Neural cell (in vitro differentiated cells): ENCODE measurements around the gene POLR2L. TPM values are rescaled to one million over a fixed set of nuclear protein-coding genes. Genes with fewer than 3 reads are reported as not detected.

Experiments used
- H2AFZ ChIP-seq: fragments of 200-600, 300-800 bp; sonication (generic), shearing (Covaris generic); 2 replicates; pipeline ENCODE4 v1.6.0; 2014; ENCODE audit warnings: low read depth, mild to moderate bottlenecking, antibody characterized with exemption, low read length, moderate library complexity
- H3F3A ChIP-seq: fragments of 200-600 bp; shearing (Covaris generic); 2 replicates; pipeline ENCODE4 v1.6.1; 2016; ENCODE audit warnings: mild to moderate bottlenecking, moderate library complexity, mixed read lengths, antibody characterized with exemption, low read length; ENCODE audit not compliant: insufficient read depth, poor library complexity, severe bottlenecking
- H3K27ac ChIP-seq: fragments of 200-600, 300-800 bp; sonication (generic), shearing (Covaris generic); 2 replicates; pipeline ENCODE4 v1.5.1; 2014; ENCODE audit warnings: mild to moderate bottlenecking, low read length, moderate library complexity
- H3K27me3 ChIP-seq: fragments of 300-800, 200-600 bp; sonication (generic), shearing (Covaris generic); 2 replicates; pipeline ENCODE4 v1.6.0; 2014; ENCODE audit warnings: mild to moderate bottlenecking, low read depth, low read length, moderate library complexity; ENCODE audit not compliant: insufficient read depth
- H3K36me3 ChIP-seq: fragments of 300-800, 200-600 bp; sonication (generic), shearing (Covaris generic); 2 replicates; pipeline ENCODE4 v1.5.1; 2014; ENCODE audit warnings: mild to moderate bottlenecking, antibody characterized with exemption, low read length, moderate library complexity; ENCODE audit not compliant: insufficient read depth
- H3K4me2 ChIP-seq: fragments of 300-800, 200-600 bp; sonication (generic), shearing (Covaris generic); 2 replicates; pipeline ENCODE4 v1.6.0; 2014; ENCODE audit warnings: mild to moderate bottlenecking, low read length
- H3K4me3 ChIP-seq: fragments of 300-800, 200-600 bp; sonication (generic), shearing (Covaris generic); 2 replicates; pipeline ENCODE4 v1.5.1; 2014; ENCODE audit warnings: mild to moderate bottlenecking, low read length, moderate library complexity
- H3K79me2 ChIP-seq: fragments of 200-600 bp; shearing (Covaris generic); replicated peaks from 2 replicates; pipeline ENCODE4 v1.6.0; 2014; ENCODE audit warnings: mild to moderate bottlenecking, low read length, moderate library complexity; ENCODE audit not compliant: insufficient read depth
- H3K9ac ChIP-seq: fragments of 300-800, 200-600 bp; sonication (generic), shearing (Covaris generic); 2 replicates; pipeline ENCODE4 v1.6.1; 2016; ENCODE audit warnings: mild to moderate bottlenecking, low read length, mixed read lengths
- H3K9me2 ChIP-seq: fragments of 200-600 bp; shearing (Covaris generic); 2 replicates; pipeline ENCODE4 v1.6.1; 2016; ENCODE audit warnings: mild to moderate bottlenecking, low read length, mixed read lengths; ENCODE audit not compliant: insufficient read depth
- H3K9me3 ChIP-seq: fragments of 200-600, 300-800 bp; sonication (generic), shearing (Covaris generic); 2 replicates; pipeline ENCODE4 v1.6.1; 2016; ENCODE audit warnings: mild to moderate bottlenecking, mixed run types, low read length, moderate library complexity, mixed read lengths
- H4K20me1 ChIP-seq: fragments of 200-600 bp; shearing (Covaris generic); 2 replicates; pipeline ENCODE4 v1.6.1; 2016; ENCODE audit warnings: mild to moderate bottlenecking, mixed run types; ENCODE audit not compliant: insufficient read depth
- EP300 ChIP-seq: fragments of 450-650 bp; conservative IDR thresholded peaks from 2 replicates; pipeline ENCODE4 v1.6.1; 2014; ENCODE audit warnings: antibody characterized with exemption, mild to moderate bottlenecking, moderate library complexity; ENCODE audit not compliant: poor library complexity, severe bottlenecking
- EZH2 ChIP-seq: fragments of 200-600, 300-800 bp; shearing (Covaris generic), sonication (generic); IDR thresholded peaks from 2 replicates; pipeline ENCODE4 v1.6.1; 2014; ENCODE audit warnings: antibody characterized with exemption, low read length, borderline replicate concordance, mild to moderate bottlenecking; ENCODE audit not compliant: insufficient read depth, poor library complexity, severe bottlenecking
- MXI1 ChIP-seq: fragments of 450-650 bp; conservative IDR thresholded peaks from 2 replicates; pipeline ENCODE4 v1.6.1; 2014; ENCODE audit warnings: antibody characterized with exemption, mild to moderate bottlenecking; ENCODE audit not compliant: poor library complexity, severe bottlenecking
- POLR2AphosphoS5 ChIP-seq: IDR thresholded peaks from 2 replicates; pipeline ENCODE4 v1.6.1; 2012
- RAD21 ChIP-seq: fragments of 450-650 bp; conservative IDR thresholded peaks from 2 replicates; pipeline ENCODE4 v1.6.1; 2014; ENCODE audit warnings: antibody characterized with exemption, mild to moderate bottlenecking, moderate library complexity
- SMC3 ChIP-seq: fragments of 450-650 bp; conservative IDR thresholded peaks from 2 replicates; pipeline ENCODE4 v1.6.1; 2014; ENCODE audit warnings: antibody characterized with exemption, mild to moderate bottlenecking, moderate library complexity; ENCODE audit not compliant: poor library complexity
- TAF1 ChIP-seq: IDR thresholded peaks from 2 replicates; pipeline ENCODE4 v1.6.1; 2012; ENCODE audit warnings: low read depth
- polyA plus RNA-seq: library from polyadenylated mRNA; depleted of rRNA; stranded (reverse); fragments of >200 nt; gene quantifications from 2 replicates; pipeline ENCODE4 v1.2.3, GENCODE V29; 2014
- TF ChIP-seq, protein P1 (sequence below): IDR thresholded peaks from 2 replicates; pipeline ENCODE4 v1.6.1; 2012; ENCODE audit warnings: borderline replicate concordance
- TF ChIP-seq, protein P2 (sequence below): fragments of 450-650 bp; IDR thresholded peaks from 2 replicates; pipeline ENCODE4 v1.5.1; 2014; ENCODE audit warnings: antibody characterized with exemption, mild to moderate bottlenecking, moderate library complexity; ENCODE audit not compliant: poor library complexity, severe bottlenecking

The POLR2L gene
- polyA plus RNA-seq, 1 donor from 2014 or later: 62.3 TPM

DNA sequence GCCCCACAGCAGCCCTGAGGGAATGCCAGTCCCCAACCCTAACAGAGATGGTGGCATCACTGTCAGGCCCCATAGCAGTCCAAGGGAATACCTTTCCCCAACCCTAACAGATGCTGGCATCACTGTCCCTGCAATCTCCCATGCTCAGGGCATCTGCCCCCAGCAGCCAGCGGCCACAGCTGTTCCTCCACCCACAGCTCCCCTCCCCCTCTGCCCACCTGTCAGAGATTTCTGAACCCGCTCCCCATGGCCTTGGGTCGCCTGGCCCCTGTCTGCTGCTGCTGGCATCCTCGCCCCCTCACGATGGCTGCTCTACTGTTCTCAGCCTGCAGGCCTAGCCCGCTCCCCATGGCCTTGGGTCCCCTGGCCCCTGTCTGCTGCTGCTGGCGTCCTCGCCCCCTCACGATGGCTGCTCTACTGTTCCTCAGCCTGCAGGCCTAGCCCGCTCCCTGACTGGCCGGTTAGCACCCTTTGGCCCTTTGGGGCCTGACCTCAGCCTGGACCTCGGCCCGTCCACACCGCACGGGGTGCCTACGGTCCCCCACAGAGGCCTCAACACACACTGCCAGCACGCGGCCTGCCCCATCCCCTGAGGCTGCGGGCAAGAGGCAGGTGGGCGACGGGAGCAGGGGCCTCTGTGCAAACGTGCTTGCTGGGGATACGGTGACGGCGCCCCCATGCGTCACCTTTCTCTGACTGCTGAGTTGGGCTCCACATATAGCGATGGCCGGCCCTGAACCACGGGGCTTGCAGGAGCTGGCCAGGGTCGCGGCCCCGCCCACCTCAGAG is 47.6 kb upstream of the POLR2L start:
- peak overlapping the region; percentile 78 for H3K4me2 ChIP-seq

DNA sequence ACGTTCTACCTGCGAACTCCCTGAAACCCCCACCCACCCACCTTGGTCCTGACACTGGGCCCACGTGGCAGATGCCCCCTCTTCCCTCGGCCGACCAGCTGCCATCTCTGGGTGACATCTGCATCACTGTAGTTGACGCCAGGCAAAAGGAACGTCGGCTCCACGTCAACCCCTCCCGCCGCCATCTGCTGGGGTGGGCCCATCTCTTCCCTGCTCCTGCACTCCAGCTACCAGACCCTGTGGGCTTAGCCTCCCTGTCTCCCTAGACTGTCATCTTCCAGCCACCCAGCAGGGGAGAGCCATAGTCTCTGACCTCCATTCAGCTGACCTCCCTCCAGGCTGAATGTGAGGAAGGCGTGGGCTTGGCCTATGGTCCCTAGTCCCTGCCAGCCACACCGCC is 46.9 kb upstream of the POLR2L start:
- Histone ChIP-seq H3K4me3 (no peak overlapping the region), H3K79me2 (no peaks in the 10 kb centered on the region), H3K4me2 (no peak overlapping the region), H3K27ac (peak overlapping the region; percentile 99), H3K9me3 (no peaks in the 10 kb centered on the region), H2AFZ (no peak overlapping the region), H4K20me1 (no peaks in the 10 kb centered on the region), H3K36me3 (no peaks in the 10 kb centered on the region), H3F3A (no peaks in the 10 kb centered on the region), H3K9me2 (no peaks in the 10 kb centered on the region), H3K9ac (peak overlapping the region; percentile 79), H3K27me3 (no peaks in the 10 kb centered on the region)
- TF ChIP-seq RAD21 (no peak), SMC3 (no peak), MXI1 (no peak), POLR2AphosphoS5 (no peak), EZH2 (no peak), EP300 (no peak), TAF1 (no peak)
- TF ChIP-seq, protein P1, sequence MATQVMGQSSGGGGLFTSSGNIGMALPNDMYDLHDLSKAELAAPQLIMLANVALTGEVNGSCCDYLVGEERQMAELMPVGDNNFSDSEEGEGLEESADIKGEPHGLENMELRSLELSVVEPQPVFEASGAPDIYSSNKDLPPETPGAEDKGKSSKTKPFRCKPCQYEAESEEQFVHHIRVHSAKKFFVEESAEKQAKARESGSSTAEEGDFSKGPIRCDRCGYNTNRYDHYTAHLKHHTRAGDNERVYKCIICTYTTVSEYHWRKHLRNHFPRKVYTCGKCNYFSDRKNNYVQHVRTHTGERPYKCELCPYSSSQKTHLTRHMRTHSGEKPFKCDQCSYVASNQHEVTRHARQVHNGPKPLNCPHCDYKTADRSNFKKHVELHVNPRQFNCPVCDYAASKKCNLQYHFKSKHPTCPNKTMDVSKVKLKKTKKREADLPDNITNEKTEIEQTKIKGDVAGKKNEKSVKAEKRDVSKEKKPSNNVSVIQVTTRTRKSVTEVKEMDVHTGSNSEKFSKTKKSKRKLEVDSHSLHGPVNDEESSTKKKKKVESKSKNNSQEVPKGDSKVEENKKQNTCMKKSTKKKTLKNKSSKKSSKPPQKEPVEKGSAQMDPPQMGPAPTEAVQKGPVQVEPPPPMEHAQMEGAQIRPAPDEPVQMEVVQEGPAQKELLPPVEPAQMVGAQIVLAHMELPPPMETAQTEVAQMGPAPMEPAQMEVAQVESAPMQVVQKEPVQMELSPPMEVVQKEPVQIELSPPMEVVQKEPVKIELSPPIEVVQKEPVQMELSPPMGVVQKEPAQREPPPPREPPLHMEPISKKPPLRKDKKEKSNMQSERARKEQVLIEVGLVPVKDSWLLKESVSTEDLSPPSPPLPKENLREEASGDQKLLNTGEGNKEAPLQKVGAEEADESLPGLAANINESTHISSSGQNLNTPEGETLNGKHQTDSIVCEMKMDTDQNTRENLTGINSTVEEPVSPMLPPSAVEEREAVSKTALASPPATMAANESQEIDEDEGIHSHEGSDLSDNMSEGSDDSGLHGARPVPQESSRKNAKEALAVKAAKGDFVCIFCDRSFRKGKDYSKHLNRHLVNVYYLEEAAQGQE: no peak
- TF ChIP-seq, protein P2, sequence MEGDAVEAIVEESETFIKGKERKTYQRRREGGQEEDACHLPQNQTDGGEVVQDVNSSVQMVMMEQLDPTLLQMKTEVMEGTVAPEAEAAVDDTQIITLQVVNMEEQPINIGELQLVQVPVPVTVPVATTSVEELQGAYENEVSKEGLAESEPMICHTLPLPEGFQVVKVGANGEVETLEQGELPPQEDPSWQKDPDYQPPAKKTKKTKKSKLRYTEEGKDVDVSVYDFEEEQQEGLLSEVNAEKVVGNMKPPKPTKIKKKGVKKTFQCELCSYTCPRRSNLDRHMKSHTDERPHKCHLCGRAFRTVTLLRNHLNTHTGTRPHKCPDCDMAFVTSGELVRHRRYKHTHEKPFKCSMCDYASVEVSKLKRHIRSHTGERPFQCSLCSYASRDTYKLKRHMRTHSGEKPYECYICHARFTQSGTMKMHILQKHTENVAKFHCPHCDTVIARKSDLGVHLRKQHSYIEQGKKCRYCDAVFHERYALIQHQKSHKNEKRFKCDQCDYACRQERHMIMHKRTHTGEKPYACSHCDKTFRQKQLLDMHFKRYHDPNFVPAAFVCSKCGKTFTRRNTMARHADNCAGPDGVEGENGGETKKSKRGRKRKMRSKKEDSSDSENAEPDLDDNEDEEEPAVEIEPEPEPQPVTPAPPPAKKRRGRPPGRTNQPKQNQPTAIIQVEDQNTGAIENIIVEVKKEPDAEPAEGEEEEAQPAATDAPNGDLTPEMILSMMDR: no peak

More for the DNA sequence above, 47.6 kb upstream of the POLR2L start:
- no peaks in the 10 kb centered on the region for H3K79me2 ChIP-seq
- no peaks in the 10 kb centered on the region for H3K9me2 ChIP-seq
- TF ChIP-seq RAD21 (no peak), POLR2AphosphoS5 (no peak), EZH2 (no peak), MXI1 (no peak), SMC3 (no peak), EP300 (no peak)
- TF ChIP-seq, protein P1: no peak
- H3K4me3 ChIP-seq: peak overlapping the region; percentile 56
- H3K27me3 ChIP-seq: no peaks in the 10 kb centered on the region
- no peaks in the 10 kb centered on the region for H3F3A ChIP-seq
- H3K36me3 ChIP-seq: no peaks in the 10 kb centered on the region
- peak overlapping the region; percentile 79 for H3K9ac ChIP-seq
- H3K27ac ChIP-seq: peak overlapping the region; percentile 99
- no peak overlapping the region for H2AFZ ChIP-seq
- H3K9me3 ChIP-seq: no peaks in the 10 kb centered on the region
- no peaks in the 10 kb centered on the region for H4K20me1 ChIP-seq
